Activated CD4-positive, alpha-beta memory T cell treated with anti-CD3 and anti-CD28 coated beads for 36 hours (primary cell): ENCODE measurements around the gene SPHK1. TPM values are rescaled to one million over a fixed set of nuclear protein-coding genes. Genes with fewer than 3 reads are reported as not detected.
"Not testable (repeated sequence)": the region's sequence is repeated elsewhere in the genome, so short reads cannot be mapped to it uniquely, and the experiment has no call there.

ENCODE experiments used
- CTCF ChIA-PET: fragments of 350-600 bp; sonication (Branson Sonifier 250); formaldehyde crosslinking; loops from one replicate; lab custom pipeline; 2021; ENCODE audit warnings: antibody characterized with exemption, inconsistent platforms; lab: Charles Lee
- POLR2A ChIA-PET: fragments of 350-600 bp; sonication (Branson Sonifier 250); formaldehyde crosslinking; loops from one replicate; lab custom pipeline; 2021; ENCODE audit warnings: antibody characterized with exemption; lab: Charles Lee
- DNase-seq: peaks from one replicate; pipeline ENCODE4 v3.0.0-alpha.2; 2020
- H3K27ac Mint-ChIP-seq: one replicate; pipeline ENCODE4 v1.8.0; 2021; ENCODE audit warnings: mixed read lengths
- H3K27me3 Mint-ChIP-seq: one replicate; pipeline ENCODE4 v1.8.0; 2021; ENCODE audit warnings: mixed read lengths
- H3K36me3 Mint-ChIP-seq: one replicate; pipeline ENCODE4 v1.8.0; 2021; ENCODE audit warnings: mixed read lengths
- H3K4me1 Mint-ChIP-seq: one replicate; pipeline ENCODE4 v1.8.0; 2021; ENCODE audit warnings: low read depth, mixed read lengths
- H3K4me3 Mint-ChIP-seq: one replicate; pipeline ENCODE4 v1.8.0; 2021; ENCODE audit warnings: mild to moderate bottlenecking, mixed read lengths
- H3K9me3 Mint-ChIP-seq: one replicate; pipeline ENCODE4 v1.8.0; 2021; ENCODE audit warnings: mixed read lengths
- intact Hi-C: fragments of 100-400 bp; cut with micrococcal nuclease; formaldehyde crosslinking; loops from one replicate; pipeline ENCODE4 v1.15.1; 2023
- total RNA-seq, 2 experiments: library from RNA; stranded (reverse); gene quantifications; one replicate each; pipeline ENCODE4 v1.2.3, GENCODE V29; 2021

Gene SPHK1
- total RNA-seq, 2 experiments from 2014 or later, result 9.9 to 11.4 TPM

GRCh38 chr17:76353599-76354316, 30.7 kb upstream of the SPHK1 start, which contains the start of gene PRPSAP1:
PRPSAP1 (minus strand) TSS chr17:76353916; CDS start chr17:76353703, 213 bp downstream.
- Mint-ChIP-seq H3K9me3 (no peaks in the 10 kb centered on the region), H3K4me3 (peak within 1 kb of the TSS; percentile 96), H3K36me3 (no peaks in the 10 kb centered on the region), H3K27me3 (no peaks in the 10 kb centered on the region), H3K4me1 (peaks cover 18% of the 10 kb centered on the region), H3K27ac (peak within 1 kb of the TSS; percentile 99)
- ChIA-PET POLR2A (interaction anchor here (0.7 to 2.9 kb wide), 11 partner anchors 8 to 282 kb away, joined by 3 to 26 read pairs (median 3); partner anchors contain the start of gene SPHK1), CTCF (interaction anchor here (0.7 to 8.4 kb wide), 15 partner anchors 9 to 348 kb away, joined by 3 to 97 read pairs (median 4); partner anchors contain the start of gene SPHK1)
- intact Hi-C loops, result loop anchor here (1.0 kb wide), 1 partner anchor 30 kb away; no protein-coding TSS in a partner anchor
- DNase-seq, result peak; percentile 88

GRCh38 chr17:76354317-76354729, 30.1 kb upstream of the SPHK1 start:
- Mint-ChIP-seq H3K9me3 (no peaks in the 10 kb centered on the region), H3K36me3 (no peaks in the 10 kb centered on the region), H3K4me3 (peak overlapping the region; percentile 96), H3K4me1 (peaks cover 18% of the 10 kb centered on the region), H3K27me3 (no peaks in the 10 kb centered on the region), H3K27ac (peak overlapping the region; percentile 99)
- ChIA-PET POLR2A (interaction anchor here (0.7 to 2.9 kb wide), 9 partner anchors 9 to 283 kb away, joined by 3 to 26 read pairs (median 3); partner anchors contain the start of gene SPHK1), CTCF (interaction anchor here (0.7 to 8.4 kb wide), 14 partner anchors 9 to 348 kb away, joined by 3 to 97 read pairs (median 4); partner anchors contain the start of gene SPHK1)
- DNase-seq, result no peak
- intact Hi-C loops, result loop anchor here (1.0 kb wide), 1 partner anchor 29 kb away; no protein-coding TSS in a partner anchor

GRCh38 chr17:76354747-76355310, 29.6 kb upstream of the SPHK1 start:
- H3K4me3 Mint-ChIP-seq, result peak overlapping the region; percentile 51
- peak; percentile 12 for DNase-seq
- ChIA-PET POLR2A (interaction anchor here (0.7 to 2.9 kb wide), 3 partner anchors 9 to 283 kb away, joined by 3 to 26 read pairs (median 3); partner anchors contain the start of gene SPHK1), CTCF (interaction anchor here (0.8 to 8.4 kb wide), 6 partner anchors 15 to 349 kb away, joined by 3 to 97 read pairs (median 4); partner anchors contain the start of gene SPHK1)
- peaks cover 18% of the 10 kb centered on the region for H3K4me1 Mint-ChIP-seq
- intact Hi-C loops, result loop anchor here (1.0 kb wide), 1 partner anchor 28 kb away; no protein-coding TSS in a partner anchor
- H3K9me3 Mint-ChIP-seq, result no peaks in the 10 kb centered on the region
- no peaks in the 10 kb centered on the region for H3K27me3 Mint-ChIP-seq
- H3K27ac Mint-ChIP-seq, result no peak overlapping the region
- H3K36me3 Mint-ChIP-seq, result no peaks in the 10 kb centered on the region

- peaks cover 15% of the 10 kb centered on the region for H3K4me1 Mint-ChIP-seq
- no peak overlapping the region for H3K4me3 Mint-ChIP-seq
- H3K9me3 Mint-ChIP-seq, result no peaks in the 10 kb centered on the region
- intact Hi-C loops, result no loop called here
- ChIA-PET CTCF (interaction anchor here (8.4 kb wide), 1 partner anchor 28 kb away, joined by 97 read pairs; the partner anchor contains the start of gene SPHK1), POLR2A (no interaction called here)
- no peak overlapping the region for H3K27ac Mint-ChIP-seq
- no peak for DNase-seq
- no peaks in the 10 kb centered on the region for H3K36me3 Mint-ChIP-seq
- no peaks in the 10 kb centered on the region for H3K27me3 Mint-ChIP-seq
Measured at GRCh38 chr17:76356803-76357456, 27.5 kb upstream of the SPHK1 start.

GRCh38 chr17:76357597-76358158, 26.7 kb upstream of the SPHK1 start:
- CTCF ChIA-PET, result interaction anchor here (0.9 to 8.4 kb wide), 3 partner anchors 13 to 40 kb away, joined by 3 to 97 read pairs (median 3); partner anchors contain the start of gene SPHK1
- peaks cover 10% of the 10 kb centered on the region for H3K4me1 Mint-ChIP-seq
- DNase-seq, result no peak
- no peaks in the 10 kb centered on the region for H3K9me3 Mint-ChIP-seq
- no peak overlapping the region for H3K27ac Mint-ChIP-seq
- H3K4me3 Mint-ChIP-seq, result no peak overlapping the region
- intact Hi-C loops, result no loop called here
- no peaks in the 10 kb centered on the region for H3K36me3 Mint-ChIP-seq
- no peaks in the 10 kb centered on the region for H3K27me3 Mint-ChIP-seq
- POLR2A ChIA-PET, result no interaction called here

- H3K4me1 Mint-ChIP-seq, result peaks cover 4% of the 10 kb centered on the region
- no peaks in the 10 kb centered on the region for H3K36me3 Mint-ChIP-seq
- ChIA-PET CTCF (interaction anchor here (1.1 kb wide), 1 partner anchor 10 kb away, joined by 3 read pairs; no protein-coding TSS in a partner anchor), POLR2A (no interaction called here)
- H3K4me3 Mint-ChIP-seq, result no peak overlapping the region
- H3K27ac Mint-ChIP-seq, result no peak overlapping the region
- intact Hi-C loops, result no loop called here
- no peaks in the 10 kb centered on the region for H3K9me3 Mint-ChIP-seq
- no peak for DNase-seq
- H3K27me3 Mint-ChIP-seq, result no peaks in the 10 kb centered on the region
Measured at GRCh38 chr17:76359375-76359774, 25.0 kb upstream of the SPHK1 start.

GRCh38 chr17:76359776-76360175, 24.6 kb upstream of the SPHK1 start:
- H3K27ac Mint-ChIP-seq, DNase-seq, POLR2A ChIA-PET, H3K27me3 Mint-ChIP-seq, H3K36me3 Mint-ChIP-seq, H3K4me1 Mint-ChIP-seq, intact Hi-C loops, H3K9me3 Mint-ChIP-seq, H3K4me3 Mint-ChIP-seq: not testable (repeated sequence)
- CTCF ChIA-PET, result interaction anchor here (1.1 kb wide), 1 partner anchor 10 kb away, joined by 3 read pairs; no protein-coding TSS in a partner anchor

GRCh38 chr17:76360461-76360860, 23.9 kb upstream of the SPHK1 start:
- no peak overlapping the region for H3K4me3 Mint-ChIP-seq
- no peaks in the 10 kb centered on the region for H3K4me1 Mint-ChIP-seq
- H3K36me3 Mint-ChIP-seq, result no peaks in the 10 kb centered on the region
- H3K27ac Mint-ChIP-seq, result no peak overlapping the region
- intact Hi-C loops, result no loop called here
- no peaks in the 10 kb centered on the region for H3K9me3 Mint-ChIP-seq
- no peaks in the 10 kb centered on the region for H3K27me3 Mint-ChIP-seq
- ChIA-PET POLR2A (interaction anchor here (0.7 kb wide), 1 partner anchor 147 kb away, joined by 5 read pairs; no protein-coding TSS in a partner anchor), CTCF (interaction anchor here (1.1 kb wide), 1 partner anchor 9 kb away, joined by 3 read pairs; no protein-coding TSS in a partner anchor)
- DNase-seq, result no peak

GRCh38 chr17:76363107-76363842, 21.1 kb upstream of the SPHK1 start:
- no peak overlapping the region for H3K27ac Mint-ChIP-seq
- no peaks in the 10 kb centered on the region for H3K27me3 Mint-ChIP-seq
- no peaks in the 10 kb centered on the region for H3K9me3 Mint-ChIP-seq
- H3K4me1 Mint-ChIP-seq, result no peaks in the 10 kb centered on the region
- intact Hi-C loops, result no loop called here
- no peak for DNase-seq
- CTCF ChIA-PET, result interaction anchor here (1.3 to 2.0 kb wide), 3 partner anchors 10 to 35 kb away, joined by 3 to 10 read pairs (median 5); partner anchors contain the start of genes PRPSAP1 and SPHK1
- no peaks in the 10 kb centered on the region for H3K36me3 Mint-ChIP-seq
- H3K4me3 Mint-ChIP-seq, result no peak overlapping the region
- POLR2A ChIA-PET, result interaction anchor here (1.3 kb wide), 1 partner anchor 9 kb away, joined by 3 read pairs; the partner anchor contains the start of gene PRPSAP1

GRCh38 chr17:76365256-76365903, 19.0 kb upstream of the SPHK1 start:
- DNase-seq, result no peak
- no peak overlapping the region for H3K27ac Mint-ChIP-seq
- no peaks in the 10 kb centered on the region for H3K27me3 Mint-ChIP-seq
- no peak overlapping the region for H3K4me3 Mint-ChIP-seq
- POLR2A ChIA-PET, result no interaction called here
- CTCF ChIA-PET, result interaction anchor here (1.5 to 3.0 kb wide), 3 partner anchors 12 to 32 kb away, joined by 4 to 18 read pairs (median 7); partner anchors contain the start of genes PRPSAP1 and SPHK1
- intact Hi-C loops, result no loop called here
- no peaks in the 10 kb centered on the region for H3K36me3 Mint-ChIP-seq
- no peaks in the 10 kb centered on the region for H3K9me3 Mint-ChIP-seq
- no peaks in the 10 kb centered on the region for H3K4me1 Mint-ChIP-seq
